GM12878 (cell line): ENCODE results near the gene PDE6A. TPM values are rescaled to one million over a fixed set of nuclear protein-coding genes. Genes with fewer than 3 reads are reported as not detected.

Experiments
- ATAC-seq: fragments of 200-7000 bp; cut with Tn5 transposase; 3 replicates; pipeline ENCODE4 v1.9.1; 2020; ENCODE audit warnings: mild to moderate bottlenecking, moderate library complexity
- BruUV-seq: library from RNA; stranded (reverse); fragments of 400-500 nt; replicated peaks from 2 replicates; lab custom pipeline; 2021; lab: Mats Ljungman, UMichigan
- CTCF ChIA-PET: fragments of 300-600 bp; sonication (Branson Sonifier 250); formaldehyde crosslinking; extraction: SDS; loops from one replicate; lab custom pipeline; 2021; ENCODE audit warnings: inconsistent platforms; lab: Yijun Ruan, JAX
- POLR2A ChIA-PET: fragments of 350-600 bp; formaldehyde crosslinking; extraction: SDS; loops from one replicate; lab custom pipeline; 2021; ENCODE audit warnings: inconsistent platforms; lab: Charles Lee
- RAD21 ChIA-PET: fragments of 300-600 bp; sonication (Branson Sonifier 250); formaldehyde crosslinking; loops from one replicate; lab custom pipeline; 2023; ENCODE audit warnings: antibody characterized with exemption; ENCODE audit not compliant: unreplicated experiment; lab: Charles Lee
- SMC1A ChIA-PET: fragments of 300-600 bp; sonication (Branson Sonifier 250); formaldehyde crosslinking; loops from one replicate; lab custom pipeline; 2023; ENCODE audit not compliant: unreplicated experiment, uncharacterized antibody; lab: Charles Lee
- DNase-seq: peaks from one replicate; pipeline ENCODE4 v3.0.0-alpha.2; 2011; ENCODE audit warnings: low read depth, low spot score
- FAIRE-seq: peaks from 3 replicates; lab custom pipeline; 2011; peaks lifted over from hg19 to GRCh38; lab: Jason Lieb, UNC
- H2AFZ ChIP-seq: 2 replicates; pipeline ENCODE4 v1.6.0; 2011; ENCODE audit warnings: low read depth, low read length, control low read depth; ENCODE audit not compliant: control insufficient read depth
- H3K27ac ChIP-seq: 2 replicates; pipeline ENCODE4 v1.5.1; 2011; ENCODE audit warnings: control low read depth; ENCODE audit not compliant: control insufficient read depth, insufficient read depth
- H3K27me3 ChIP-seq, 2 experiments: replicated peaks in 1 of 2; 2 replicates each; pipeline versions ENCODE4 v1.6.0 to v1.6.1; 2011; ENCODE audit warnings: low read length in 1 of 2; ENCODE audit not compliant: control insufficient read depth in 2 of 2, insufficient read depth in 2 of 2
- H3K36me3 ChIP-seq, 2 experiments: 2 replicates each; pipeline ENCODE4 v1.5.1; 2011; ENCODE audit warnings: low read length in 1 of 2; ENCODE audit not compliant: control insufficient read depth in 2 of 2, insufficient read depth in 2 of 2
- H3K4me1 ChIP-seq: 2 replicates; pipeline ENCODE4 v1.6.1; 2011; ENCODE audit warnings: mild to moderate bottlenecking, low read length, moderate library complexity, mixed read lengths; ENCODE audit not compliant: control insufficient read depth, insufficient read depth
- H3K4me2 ChIP-seq: 2 replicates; pipeline ENCODE4 v1.6.0; 2011; ENCODE audit warnings: control low read depth; ENCODE audit not compliant: control insufficient read depth, insufficient read depth
- H3K4me3 ChIP-seq: fragments of 200-600 bp; sonication (generic); 2 replicates; pipeline ENCODE4 v1.5.1; 2016
- H3K79me2 ChIP-seq: 2 replicates; pipeline ENCODE4 v1.6.0; 2011; ENCODE audit warnings: low read length; ENCODE audit not compliant: control insufficient read depth, insufficient read depth
- H3K9ac ChIP-seq: 2 replicates; pipeline ENCODE4 v1.8.0; 2011; ENCODE audit warnings: low read length, control low read depth, mixed read lengths; ENCODE audit not compliant: control insufficient read depth, insufficient read depth
- H3K9me3 ChIP-seq: replicated peaks from 3 replicates; pipeline ENCODE4 v1.5.1; 2011; ENCODE audit warnings: mild to moderate bottlenecking, low read length; ENCODE audit not compliant: control insufficient read depth, insufficient read depth
- H4K20me1 ChIP-seq: 2 replicates; pipeline ENCODE4 v1.6.0; 2011; ENCODE audit not compliant: control insufficient read depth, insufficient read depth
- ATF2 ChIP-seq: IDR thresholded peaks from 2 replicates; pipeline ENCODE4 v1.6.1; 2012; ENCODE audit warnings: low read length, inconsistent platforms
- CBX3 ChIP-seq: fragments of 200-600 bp; sonication (generic); IDR thresholded peaks from 2 replicates; pipeline ENCODE4 v1.6.1; 2016; ENCODE audit warnings: low read depth, borderline replicate concordance
- CHD1 ChIP-seq: IDR thresholded peaks from 2 replicates; pipeline ENCODE4 v1.6.1; 2012; ENCODE audit warnings: low read depth, low read length, improper control_type of control experiment
- KLF5 ChIP-seq: fragments of 450-650 bp; IDR thresholded peaks from 2 replicates; pipeline ENCODE4 v1.6.1; 2014; ENCODE audit warnings: mild to moderate bottlenecking; ENCODE audit not compliant: partially characterized antibody
- MEF2A ChIP-seq: IDR thresholded peaks from 2 replicates; pipeline ENCODE4 v1.6.1; 2011; ENCODE audit warnings: low read depth, mild to moderate bottlenecking, low read length, moderate library complexity; ENCODE audit not compliant: insufficient read depth
- MLLT1 ChIP-seq: fragments of 450-650 bp; IDR thresholded peaks from 2 replicates; pipeline ENCODE4 v1.6.1; 2016; ENCODE audit warnings: mild to moderate bottlenecking
- MYC ChIP-seq: IDR thresholded peaks from 2 replicates; pipeline ENCODE4 v1.6.1; 2011; ENCODE audit warnings: mild to moderate bottlenecking, low read length, moderate library complexity, inconsistent platforms; ENCODE audit not compliant: insufficient read depth, insufficient replicate concordance, insufficient read length, severe bottlenecking
- RELA ChIP-seq: fragments of 450-650 bp; IDR thresholded peaks from 2 replicates; pipeline ENCODE4 v1.8.0; 2014; ENCODE audit warnings: borderline replicate concordance; ENCODE audit not compliant: partially characterized antibody
- SREBF2 ChIP-seq: IDR thresholded peaks from 2 replicates; pipeline ENCODE4 v1.6.1; 2012; ENCODE audit warnings: mild to moderate bottlenecking, low read length
- WGBS: methylation state at CpG from one replicate; pipeline ENCODE4 v1.1.6; 2016; ENCODE audit warnings: low lambda C conversion rate; ENCODE audit not compliant: insufficient replicate concordance, insufficient coverage; ENCODE audit errors: missing lambda C conversion rate; 5-methylcytosine and 5-hydroxymethylcytosine counted together
- in situ Hi-C: fragments of 300-500 bp; cut with MboI; formaldehyde crosslinking; loops from 9 replicates; pipeline ENCODE4 v1.14.3; 2018; ENCODE audit warnings: mixed read lengths
- intact Hi-C: fragments of 100-400 bp; cut with micrococcal nuclease; formaldehyde crosslinking; loops from one replicate; pipeline ENCODE4 v1.14.2; 2022; ENCODE audit not compliant: unreplicated experiment
- polyA plus RNA-seq, 11 experiments: library from polyadenylated mRNA; depleted of rRNA in 4 of 11; unstranded in 6 of 11; stranded (reverse) in 5 of 11; fragments of >200 nt; fragmentation: Nextera tagmentation in 4 of 11; fragmentation: Illumina TruSeq in 1 of 11; extraction: Ambion mirVana in 4 of 11; extraction: Trizol in 1 of 11; gene quantifications; 1 replicate in 1 of 11; 2 replicates in 10 of 11; pipeline versions ENCODE4 v1.2.1 to v1.2.3, GENCODE V29; 2011 to 2016; ENCODE audit warnings: inconsistent platforms in 2 of 11, missing spikeins in 2 of 11, low read depth in 1 of 11
- total RNA-seq, 4 experiments: library from RNA; depleted of rRNA in 3 of 4; stranded (reverse); fragments of >200 nt in 3 of 4; fragmentation: Illumina TruSeq in 1 of 4; extraction: Trizol in 1 of 4; gene quantifications; 2 replicates each; pipeline versions ENCODE4 v1.2.1 to v1.2.3, GENCODE V29; 2013 to 2021

The PDE6A gene
- total and polyA plus RNA-seq, 10 of the 15 experiments (the other 5 are each of a cell fraction or from before 2014, with no cell fraction given): 0.05 to 0.26 TPM; not detected in 8

- H3K4me2 ChIP-seq: no peak overlapping the region
- H3K4me3 ChIP-seq: no peak overlapping the region
- ChIA-PET SMC1A (no interaction called here), CTCF (interaction anchor here (1.0 kb wide), 1 partner anchor 116 kb away, joined by 3 read pairs; no protein-coding TSS in a partner anchor), RAD21 (no interaction called here), POLR2A (no interaction called here)
- intact Hi-C loops (no loop called here), in situ Hi-C loops (no loop called here)
- no peak for ATAC-seq
- no peaks in the 10 kb centered on the region for H3K36me3 ChIP-seq
- H3K27me3 ChIP-seq: no peaks in the 10 kb centered on the region
- H3K9me3 ChIP-seq: no peaks in the 10 kb centered on the region
- FAIRE-seq: no peak
- no peaks in the 10 kb centered on the region for H4K20me1 ChIP-seq
- H3K9ac ChIP-seq: no peak overlapping the region
- H3K27ac ChIP-seq: no peak overlapping the region
- no TSS peak for BruUV-seq
- H2AFZ ChIP-seq: no peak overlapping the region
- no peaks in the 10 kb centered on the region for H3K4me1 ChIP-seq
- WGBS: 51% methylated on average over 7 of the region's 7 CpGs
- TF ChIP-seq CHD1 (no peak), MLLT1 (no peak), MEF2A (no peak), CBX3 (no peak), RELA (no peak), SREBF2 (no peak), ATF2 (no peak), MYC (no peak), KLF5 (no peak)
- no peaks in the 10 kb centered on the region for H3K79me2 ChIP-seq
- no peak for DNase-seq
Observed at GRCh38 chr5:149878371-149878770, 66.2 kb downstream of the PDE6A start.
